SK-N-SH treated with all-trans-retinoic acid at 6 μM for 48 hours (cell line): ENCODE data around the gene FRAS1.

ENCODE experiments used
- ATAC-seq: fragments of 200-7000 bp; cut with Tn5 transposase; 3 replicates; pipeline ENCODE4 v1.9.1; 2020; ENCODE audit warnings: mild to moderate bottlenecking, moderate library complexity
- BACH2 ChIP-seq: fragments of 250-450 bp; sonication (Bioruptor Pico); IDR thresholded peaks from 2 replicates; pipeline ENCODE4 v1.9.0; 2021; ENCODE audit warnings: mild to moderate bottlenecking, borderline replicate concordance
- CSDC2 ChIP-seq: fragments of 250-450 bp; sonication (Bioruptor Pico); IDR thresholded peaks from 2 replicates; pipeline ENCODE4 v1.5.0; 2020; ENCODE audit warnings: mild to moderate bottlenecking, moderate library complexity
- ESRRG ChIP-seq: fragments of 250-450 bp; sonication (Bioruptor Pico); IDR thresholded peaks from 2 replicates; pipeline ENCODE4 v1.6.1; 2021; ENCODE audit warnings: mild to moderate bottlenecking
- GLIS3 ChIP-seq: fragments of 250-450 bp; sonication (Bioruptor Pico); IDR thresholded peaks from 2 replicates; pipeline ENCODE4 v1.5.0; 2020; ENCODE audit warnings: mild to moderate bottlenecking, moderate library complexity
- ISL1 ChIP-seq: fragments of 250-450 bp; sonication (Bioruptor Pico); IDR thresholded peaks from 2 replicates; pipeline ENCODE4 v2.1.2; 2022; ENCODE audit warnings: mild to moderate bottlenecking, moderate library complexity
- OSR1 ChIP-seq: fragments of 250-450 bp; sonication (Bioruptor Pico); IDR thresholded peaks from 2 replicates; pipeline ENCODE4 v1.8.0; 2022; ENCODE audit warnings: moderate library complexity, mild to moderate bottlenecking, inconsistent platforms
- PPARA ChIP-seq: fragments of 250-450 bp; sonication (Bioruptor Pico); IDR thresholded peaks from 2 replicates; pipeline ENCODE4 v1.5.0; 2020; ENCODE audit warnings: mild to moderate bottlenecking, borderline replicate concordance
- RARB ChIP-seq: fragments of 250-450 bp; sonication (Bioruptor Pico); IDR thresholded peaks from 2 replicates; pipeline ENCODE4 v1.8.0; 2021; ENCODE audit warnings: mild to moderate bottlenecking, moderate library complexity
- SNAI2 ChIP-seq: fragments of 250-450 bp; sonication (Bioruptor Pico); IDR thresholded peaks from 2 replicates; pipeline ENCODE4 v1.5.0; 2020; ENCODE audit warnings: mild to moderate bottlenecking, moderate library complexity
- TCF4 ChIP-seq: fragments of 250-450 bp; sonication (Bioruptor Pico); IDR thresholded peaks from 2 replicates; pipeline ENCODE4 v1.8.0; 2021; ENCODE audit warnings: mild to moderate bottlenecking, moderate library complexity, borderline replicate concordance
- TOX ChIP-seq: fragments of 250-450 bp; sonication (Bioruptor Pico); IDR thresholded peaks from 2 replicates; pipeline ENCODE4 v1.8.0; 2021; ENCODE audit warnings: mild to moderate bottlenecking, moderate library complexity, borderline replicate concordance
- ZC3H10 ChIP-seq: fragments of 250-450 bp; sonication (Bioruptor Pico); IDR thresholded peaks from 2 replicates; pipeline ENCODE4 v1.5.1; 2021; ENCODE audit warnings: mild to moderate bottlenecking, moderate library complexity
- ZFP3 ChIP-seq: fragments of 250-450 bp; sonication (Bioruptor Pico); IDR thresholded peaks from 2 replicates; pipeline ENCODE4 v1.5.0; 2020; ENCODE audit warnings: mild to moderate bottlenecking, moderate library complexity
- ZNF565 ChIP-seq: fragments of 450-650 bp; formaldehyde crosslinking; conservative IDR thresholded peaks from 2 replicates; pipeline ENCODE4 v1.5.0; 2020; ENCODE audit warnings: low read depth, mild to moderate bottlenecking, moderate library complexity
- ZNF70 ChIP-seq: fragments of 450-650 bp; formaldehyde crosslinking; IDR thresholded peaks from 2 replicates; pipeline ENCODE4 v1.5.0; 2020; ENCODE audit warnings: mild to moderate bottlenecking, moderate library complexity
- ZNF8 ChIP-seq: fragments of 450-650 bp; formaldehyde crosslinking; IDR thresholded peaks from 2 replicates; pipeline ENCODE4 v1.5.0; 2020; ENCODE audit warnings: mild to moderate bottlenecking, moderate library complexity
- TF ChIP-seq, protein P1 (sequence below): fragments of 250-450 bp; sonication (Bioruptor Pico); IDR thresholded peaks from 2 replicates; pipeline ENCODE4 v1.5.1; 2020; ENCODE audit warnings: low read depth, mild to moderate bottlenecking, moderate library complexity
- TF ChIP-seq, protein P2 (sequence below): fragments of 250-450 bp; sonication (Bioruptor Pico); IDR thresholded peaks from 2 replicates; pipeline ENCODE4 v1.5.1; 2021; ENCODE audit warnings: mild to moderate bottlenecking, moderate library complexity
- TF ChIP-seq, protein P3 (sequence below): fragments of 250-450 bp; sonication (Bioruptor Pico); IDR thresholded peaks from 2 replicates; pipeline ENCODE4 v1.8.0; 2020; ENCODE audit warnings: mild to moderate bottlenecking, moderate library complexity, borderline replicate concordance
- TF ChIP-seq, protein P4 (sequence below): fragments of 250-450 bp; sonication (Bioruptor Pico); IDR thresholded peaks from 2 replicates; pipeline ENCODE4 v1.5.0; 2020; ENCODE audit warnings: mild to moderate bottlenecking, moderate library complexity
- TF ChIP-seq, protein P5 (sequence below): fragments of 250-450 bp; sonication (Bioruptor Pico); IDR thresholded peaks from 2 replicates; pipeline ENCODE4 v1.8.0; 2021; ENCODE audit warnings: low read depth, mild to moderate bottlenecking, moderate library complexity, borderline replicate concordance

Gene FRAS1

DNA sequence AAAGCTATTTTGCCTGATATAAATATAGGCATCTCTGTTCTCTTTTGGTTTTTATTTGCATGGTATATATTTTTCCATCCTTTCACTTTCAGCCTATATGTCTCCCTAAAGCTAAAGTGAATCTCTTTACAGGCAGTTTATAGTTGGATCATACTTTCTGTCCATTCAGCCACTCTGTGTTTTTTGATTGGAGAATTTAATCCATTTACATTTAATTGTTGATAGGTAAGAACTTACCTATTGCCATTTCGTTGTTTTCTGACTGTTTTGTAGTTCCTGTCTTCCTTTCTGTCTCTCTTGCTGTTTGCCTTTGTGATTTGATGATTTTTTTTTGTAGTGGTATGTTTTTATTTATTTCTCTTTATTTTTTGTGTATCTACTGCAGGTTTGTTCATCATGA lies 338.5 kb downstream of the FRAS1 start (continued):
- TF ChIP-seq CSDC2: no peak
- TF ChIP-seq, protein P1, sequence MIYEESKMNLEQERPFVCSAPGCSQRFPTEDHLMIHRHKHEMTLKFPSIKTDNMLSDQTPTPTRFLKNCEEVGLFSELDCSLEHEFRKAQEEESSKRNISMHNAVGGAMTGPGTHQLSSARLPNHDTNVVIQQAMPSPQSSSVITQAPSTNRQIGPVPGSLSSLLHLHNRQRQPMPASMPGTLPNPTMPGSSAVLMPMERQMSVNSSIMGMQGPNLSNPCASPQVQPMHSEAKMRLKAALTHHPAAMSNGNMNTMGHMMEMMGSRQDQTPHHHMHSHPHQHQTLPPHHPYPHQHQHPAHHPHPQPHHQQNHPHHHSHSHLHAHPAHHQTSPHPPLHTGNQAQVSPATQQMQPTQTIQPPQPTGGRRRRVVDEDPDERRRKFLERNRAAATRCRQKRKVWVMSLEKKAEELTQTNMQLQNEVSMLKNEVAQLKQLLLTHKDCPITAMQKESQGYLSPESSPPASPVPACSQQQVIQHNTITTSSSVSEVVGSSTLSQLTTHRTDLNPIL (CRISPR knock-in tag): no peak
- TF ChIP-seq PPARA (CRISPR knock-in tag): no peak

DNA sequence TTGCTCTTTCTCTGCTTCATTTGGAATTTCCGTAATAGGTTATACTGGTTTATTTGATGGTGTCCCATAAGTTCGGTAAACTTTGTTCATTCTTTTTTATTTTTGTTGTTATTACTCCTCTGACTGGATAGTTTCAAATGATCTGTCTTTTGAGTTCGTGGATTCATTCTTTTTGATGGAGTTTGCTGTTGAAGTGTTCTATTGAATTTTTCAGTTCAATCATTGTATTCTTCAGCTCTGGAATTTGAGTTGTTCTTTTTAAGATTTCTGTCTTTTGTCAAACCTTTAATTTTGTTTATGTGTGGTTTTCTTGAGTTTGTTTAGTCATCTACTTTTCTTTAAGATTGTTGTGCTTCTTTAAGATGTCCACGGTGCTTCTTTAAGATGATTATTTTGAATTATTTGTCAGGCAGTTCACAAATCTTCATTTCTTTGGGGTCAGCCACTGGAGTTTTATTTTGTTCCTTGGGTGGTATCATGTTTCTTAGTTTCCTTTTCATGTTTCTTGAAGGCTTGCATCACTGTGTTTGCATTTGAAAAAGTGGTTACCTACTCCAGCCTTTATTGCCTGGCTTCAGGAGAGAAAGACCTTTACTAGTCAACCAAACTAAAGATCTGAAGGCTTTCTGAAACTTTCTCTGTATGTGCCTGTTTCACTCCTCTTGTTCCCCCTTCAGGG lies 339.6 kb downstream of the FRAS1 start:
- no peak for ATAC-seq
- TF ChIP-seq OSR1 (CRISPR knock-in tag) (no peak), ISL1 (CRISPR knock-in tag) (no peak), ZFP3 (CRISPR knock-in tag) (no peak), ESRRG (CRISPR knock-in tag) (no peak), ZNF565 (no peak), BACH2 (CRISPR knock-in tag) (no peak), ZC3H10 (no peak)
- TF ChIP-seq, protein P2, sequence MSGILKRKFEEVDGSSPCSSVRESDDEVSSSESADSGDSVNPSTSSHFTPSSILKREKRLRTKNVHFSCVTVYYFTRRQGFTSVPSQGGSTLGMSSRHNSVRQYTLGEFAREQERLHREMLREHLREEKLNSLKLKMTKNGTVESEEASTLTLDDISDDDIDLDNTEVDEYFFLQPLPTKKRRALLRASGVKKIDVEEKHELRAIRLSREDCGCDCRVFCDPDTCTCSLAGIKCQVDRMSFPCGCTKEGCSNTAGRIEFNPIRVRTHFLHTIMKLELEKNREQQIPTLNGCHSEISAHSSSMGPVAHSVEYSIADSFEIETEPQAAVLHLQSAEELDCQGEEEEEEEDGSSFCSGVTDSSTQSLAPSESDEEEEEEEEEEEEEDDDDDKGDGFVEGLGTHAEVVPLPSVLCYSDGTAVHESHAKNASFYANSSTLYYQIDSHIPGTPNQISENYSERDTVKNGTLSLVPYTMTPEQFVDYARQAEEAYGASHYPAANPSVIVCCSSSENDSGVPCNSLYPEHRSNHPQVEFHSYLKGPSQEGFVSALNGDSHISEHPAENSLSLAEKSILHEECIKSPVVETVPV: no peak
- TF ChIP-seq, protein P1 (CRISPR knock-in tag): no peak

DNA sequence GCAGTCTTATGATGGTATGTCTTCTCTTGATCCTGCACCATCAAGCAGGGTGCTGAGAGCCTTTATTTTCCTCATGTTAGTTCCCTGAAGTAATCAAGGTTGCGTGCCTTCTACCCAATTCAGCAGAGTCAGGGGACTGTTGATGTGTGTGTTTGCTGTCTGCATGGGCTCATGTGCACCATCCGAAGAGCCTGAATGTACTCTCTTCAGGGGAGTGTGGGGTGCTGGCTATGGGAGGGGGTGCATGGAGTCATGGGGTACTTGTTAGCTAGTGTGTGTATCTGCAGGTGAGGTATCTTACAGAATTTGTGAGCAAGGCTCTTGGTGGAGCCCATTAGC lies 340.1 kb downstream of the FRAS1 start:
- no peak for TF ChIP-seq ZNF565
- no peak for ATAC-seq

DNA sequence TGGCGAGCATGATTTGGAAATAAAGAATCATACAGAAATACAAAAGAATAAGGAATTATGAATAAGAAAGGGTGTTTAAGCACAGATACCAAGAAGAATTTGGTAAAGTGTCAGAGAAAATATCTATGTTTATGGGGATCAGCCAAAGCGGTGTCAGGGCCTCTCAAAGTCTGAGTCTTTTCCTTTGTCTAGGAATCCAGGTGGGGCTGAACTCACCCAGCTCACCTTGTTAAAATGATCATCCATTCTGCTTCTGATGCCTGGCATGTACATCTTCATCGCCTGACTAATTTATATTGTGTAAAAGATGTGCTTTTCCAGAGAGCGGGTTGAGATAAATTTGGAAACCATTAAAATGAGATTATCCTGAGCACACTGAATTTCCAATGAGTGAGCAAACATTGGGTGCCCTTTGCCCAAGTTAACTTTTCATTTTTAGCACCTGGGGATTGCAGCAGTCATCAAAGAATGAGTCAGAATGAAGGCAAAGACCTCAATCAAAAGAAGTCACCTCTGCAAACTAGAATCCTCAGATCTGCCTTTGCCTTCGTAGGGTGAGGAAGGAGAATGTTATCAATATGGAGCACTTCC lies 352.6 kb downstream of the FRAS1 start:
- TF ChIP-seq BACH2 (CRISPR knock-in tag) (no peak), ZNF8 (no peak), PPARA (CRISPR knock-in tag) (no peak), ZFP3 (CRISPR knock-in tag) (no peak), GLIS3 (no peak), ZNF70 (no peak), ZNF565 (no peak)
- TF ChIP-seq, protein P3, sequence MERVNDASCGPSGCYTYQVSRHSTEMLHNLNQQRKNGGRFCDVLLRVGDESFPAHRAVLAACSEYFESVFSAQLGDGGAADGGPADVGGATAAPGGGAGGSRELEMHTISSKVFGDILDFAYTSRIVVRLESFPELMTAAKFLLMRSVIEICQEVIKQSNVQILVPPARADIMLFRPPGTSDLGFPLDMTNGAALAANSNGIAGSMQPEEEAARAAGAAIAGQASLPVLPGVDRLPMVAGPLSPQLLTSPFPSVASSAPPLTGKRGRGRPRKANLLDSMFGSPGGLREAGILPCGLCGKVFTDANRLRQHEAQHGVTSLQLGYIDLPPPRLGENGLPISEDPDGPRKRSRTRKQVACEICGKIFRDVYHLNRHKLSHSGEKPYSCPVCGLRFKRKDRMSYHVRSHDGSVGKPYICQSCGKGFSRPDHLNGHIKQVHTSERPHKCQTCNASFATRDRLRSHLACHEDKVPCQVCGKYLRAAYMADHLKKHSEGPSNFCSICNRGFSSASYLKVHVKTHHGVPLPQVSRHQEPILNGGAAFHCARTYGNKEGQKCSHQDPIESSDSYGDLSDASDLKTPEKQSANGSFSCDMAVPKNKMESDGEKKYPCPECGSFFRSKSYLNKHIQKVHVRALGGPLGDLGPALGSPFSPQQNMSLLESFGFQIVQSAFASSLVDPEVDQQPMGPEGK (CRISPR knock-in tag): no peak
- TF ChIP-seq, protein P1 (CRISPR knock-in tag): no peak
- no peak for ATAC-seq

DNA sequence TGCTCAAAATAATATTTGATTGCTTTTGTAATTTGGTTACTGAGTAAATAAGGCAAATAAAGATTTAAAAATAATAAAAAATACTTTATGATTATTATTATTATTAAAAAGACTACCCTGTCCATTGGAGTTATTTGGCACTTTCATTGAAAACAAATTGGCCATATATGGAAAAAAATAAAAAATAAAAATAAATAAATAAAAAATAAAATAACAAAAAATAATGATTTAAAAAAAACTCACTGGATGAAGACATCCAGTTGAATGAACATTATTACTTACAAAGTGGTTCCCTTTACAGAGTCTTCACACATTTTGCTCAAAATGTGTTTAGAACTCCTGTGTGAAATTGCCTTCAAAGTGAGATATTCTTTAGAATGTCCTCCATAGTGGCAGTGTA lies 353.1 kb downstream of the FRAS1 start:
- no peak for ATAC-seq
- TF ChIP-seq TOX (CRISPR knock-in tag): no peak
- no peak for TF ChIP-seq OSR1 (CRISPR knock-in tag)
- no peak for TF ChIP-seq ZFP3 (CRISPR knock-in tag)
- TF ChIP-seq, protein P1 (CRISPR knock-in tag): no peak
- no peak for TF ChIP-seq TCF4
- TF ChIP-seq, protein P4, sequence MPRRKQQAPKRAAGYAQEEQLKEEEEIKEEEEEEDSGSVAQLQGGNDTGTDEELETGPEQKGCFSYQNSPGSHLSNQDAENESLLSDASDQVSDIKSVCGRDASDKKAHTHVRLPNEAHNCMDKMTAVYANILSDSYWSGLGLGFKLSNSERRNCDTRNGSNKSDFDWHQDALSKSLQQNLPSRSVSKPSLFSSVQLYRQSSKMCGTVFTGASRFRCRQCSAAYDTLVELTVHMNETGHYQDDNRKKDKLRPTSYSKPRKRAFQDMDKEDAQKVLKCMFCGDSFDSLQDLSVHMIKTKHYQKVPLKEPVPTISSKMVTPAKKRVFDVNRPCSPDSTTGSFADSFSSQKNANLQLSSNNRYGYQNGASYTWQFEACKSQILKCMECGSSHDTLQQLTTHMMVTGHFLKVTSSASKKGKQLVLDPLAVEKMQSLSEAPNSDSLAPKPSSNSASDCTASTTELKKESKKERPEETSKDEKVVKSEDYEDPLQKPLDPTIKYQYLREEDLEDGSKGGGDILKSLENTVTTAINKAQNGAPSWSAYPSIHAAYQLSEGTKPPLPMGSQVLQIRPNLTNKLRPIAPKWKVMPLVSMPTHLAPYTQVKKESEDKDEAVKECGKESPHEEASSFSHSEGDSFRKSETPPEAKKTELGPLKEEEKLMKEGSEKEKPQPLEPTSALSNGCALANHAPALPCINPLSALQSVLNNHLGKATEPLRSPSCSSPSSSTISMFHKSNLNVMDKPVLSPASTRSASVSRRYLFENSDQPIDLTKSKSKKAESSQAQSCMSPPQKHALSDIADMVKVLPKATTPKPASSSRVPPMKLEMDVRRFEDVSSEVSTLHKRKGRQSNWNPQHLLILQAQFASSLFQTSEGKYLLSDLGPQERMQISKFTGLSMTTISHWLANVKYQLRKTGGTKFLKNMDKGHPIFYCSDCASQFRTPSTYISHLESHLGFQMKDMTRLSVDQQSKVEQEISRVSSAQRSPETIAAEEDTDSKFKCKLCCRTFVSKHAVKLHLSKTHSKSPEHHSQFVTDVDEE (CRISPR knock-in tag): no peak
- no peak for TF ChIP-seq SNAI2
- TF ChIP-seq, protein P5, sequence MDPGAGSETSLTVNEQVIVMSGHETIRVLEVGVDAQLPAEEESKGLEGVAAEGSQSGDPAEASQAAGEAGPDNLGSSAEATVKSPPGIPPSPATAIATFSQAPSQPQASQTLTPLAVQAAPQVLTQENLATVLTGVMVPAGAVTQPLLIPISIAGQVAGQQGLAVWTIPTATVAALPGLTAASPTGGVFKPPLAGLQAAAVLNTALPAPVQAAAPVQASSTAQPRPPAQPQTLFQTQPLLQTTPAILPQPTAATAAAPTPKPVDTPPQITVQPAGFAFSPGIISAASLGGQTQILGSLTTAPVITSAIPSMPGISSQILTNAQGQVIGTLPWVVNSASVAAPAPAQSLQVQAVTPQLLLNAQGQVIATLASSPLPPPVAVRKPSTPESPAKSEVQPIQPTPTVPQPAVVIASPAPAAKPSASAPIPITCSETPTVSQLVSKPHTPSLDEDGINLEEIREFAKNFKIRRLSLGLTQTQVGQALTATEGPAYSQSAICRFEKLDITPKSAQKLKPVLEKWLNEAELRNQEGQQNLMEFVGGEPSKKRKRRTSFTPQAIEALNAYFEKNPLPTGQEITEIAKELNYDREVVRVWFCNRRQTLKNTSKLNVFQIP (CRISPR knock-in tag): no peak
- no peak for TF ChIP-seq ISL1 (CRISPR knock-in tag)
- TF ChIP-seq PPARA (CRISPR knock-in tag): no peak
- TF ChIP-seq ZNF70: no peak
- TF ChIP-seq RARB (CRISPR knock-in tag): no peak
